CD14-positive monocyte (primary cell): ENCODE results near the gene SLC7A5. TPM values are rescaled to one million over a fixed set of nuclear protein-coding genes. Genes with fewer than 3 reads are reported as not detected.

Experiments
- DNase-seq, 3 donors: peaks; one replicate each; pipeline ENCODE4 v3.0.0-alpha.2; 2011 to 2022
- H2AFZ ChIP-seq: 2 replicates; pipeline ENCODE4 v1.6.0; 2012; ENCODE audit warnings: mild to moderate bottlenecking, low read depth, low read length, inconsistent platforms; ENCODE audit not compliant: insufficient read depth, poor library complexity, severe bottlenecking
- H3K27ac ChIP-seq, 2 donors: 1 replicate in 1 of 2; 2 replicates in 1 of 2; pipeline ENCODE4 v1.5.1; 2012 to 2013; ENCODE audit warnings: low read length in 2 of 2, control low read depth in 1 of 2, inconsistent platforms in 1 of 2, low read depth in 1 of 2, mild to moderate bottlenecking in 1 of 2
- H3K27me3 ChIP-seq, 2 donors: one replicate each; pipeline versions ENCODE4 v1.6.0 to v1.6.1; 2011 to 2013; ENCODE audit warnings: low read length in 2 of 2; ENCODE audit not compliant: control insufficient read depth in 2 of 2, insufficient read depth in 2 of 2
- H3K36me3 ChIP-seq, 2 donors: replicated peaks in 1 of 2; 1 replicate in 1 of 2; 2 replicates in 1 of 2; pipeline versions ENCODE4 v1.5.1 to v1.6.1; 2012 to 2013; ENCODE audit warnings: low read length in 2 of 2, control low read depth in 1 of 2, inconsistent platforms in 1 of 2, mild to moderate bottlenecking in 1 of 2; ENCODE audit not compliant: insufficient read depth in 2 of 2, control insufficient read depth in 1 of 2
- H3K4me1 ChIP-seq, 2 donors: 1 replicate in 1 of 2; 2 replicates in 1 of 2; pipeline versions ENCODE4 v1.5.1 to v1.6.1; 2012 to 2013; ENCODE audit warnings: low read length in 2 of 2, control low read depth in 1 of 2, inconsistent platforms in 1 of 2, mild to moderate bottlenecking in 1 of 2, moderate library complexity in 1 of 2; ENCODE audit not compliant: insufficient read depth in 2 of 2, control insufficient read depth in 1 of 2
- H3K4me2 ChIP-seq: replicated peaks from 2 replicates; pipeline ENCODE3; 2012; ENCODE audit warnings: low read length, moderate library complexity, mild to moderate bottlenecking; ENCODE audit not compliant: poor library complexity, severe bottlenecking; ENCODE audit errors: extremely low read depth
- H3K4me3 ChIP-seq, 3 experiments: fragments of 200-600 bp in 1 of 3; sonication (generic) in 1 of 3; replicated peaks in 1 of 3; 1 replicate in 2 of 3; 2 replicates in 1 of 3; pipeline ENCODE4 v1.5.1; 2011 to 2013; ENCODE audit warnings: low read length in 3 of 3, mild to moderate bottlenecking in 3 of 3, control low read depth in 2 of 3, low read depth in 2 of 3, inconsistent platforms in 1 of 3, moderate library complexity in 1 of 3
- H3K79me2 ChIP-seq: 2 replicates; pipeline ENCODE4 v1.6.0; 2012; ENCODE audit warnings: mild to moderate bottlenecking, control low read depth, inconsistent platforms, low read length, moderate library complexity; ENCODE audit not compliant: insufficient read depth
- H3K9ac ChIP-seq: 2 replicates; pipeline ENCODE4 v1.6.0; 2017; ENCODE audit warnings: low read length, mild to moderate bottlenecking; ENCODE audit not compliant: insufficient read depth, poor library complexity, severe bottlenecking
- H3K9me3 ChIP-seq, 2 donors: replicated peaks in 1 of 2; 1 replicate in 1 of 2; 2 replicates in 1 of 2; pipeline versions ENCODE4 v1.5.1 to v1.6.1; 2012 to 2013; ENCODE audit warnings: low read length in 2 of 2, control low read depth in 1 of 2; ENCODE audit not compliant: control insufficient read depth in 1 of 2, insufficient read depth in 1 of 2
- H4K20me1 ChIP-seq: 2 replicates; pipeline ENCODE4 v1.6.0; 2012; ENCODE audit warnings: mild to moderate bottlenecking, low read length, control low read depth, moderate library complexity; ENCODE audit not compliant: insufficient read depth
- H3K27ac Mint-ChIP-seq, 7 donors: one replicate each; pipeline ENCODE4 v1.8.0; 2020; ENCODE audit warnings: mild to moderate bottlenecking in 7 of 7, mixed read lengths in 7 of 7, moderate library complexity in 6 of 7, inconsistent platforms in 2 of 7
- H3K27me3 Mint-ChIP-seq, 3 donors: one replicate each; pipeline ENCODE4 v1.8.0; 2021 to 2022; ENCODE audit warnings: low read depth in 3 of 3, mild to moderate bottlenecking in 3 of 3, mixed read lengths in 3 of 3, moderate library complexity in 3 of 3, inconsistent platforms in 1 of 3
- H3K36me3 Mint-ChIP-seq, 2 donors: one replicate each; pipeline ENCODE4 v1.8.0; 2020; ENCODE audit warnings: mixed read lengths in 2 of 2, inconsistent platforms in 1 of 2, mild to moderate bottlenecking in 1 of 2
- H3K4me1 Mint-ChIP-seq: one replicate; pipeline ENCODE4 v1.8.0; 2020; ENCODE audit warnings: mild to moderate bottlenecking, mixed read lengths
- H3K4me3 Mint-ChIP-seq, 2 donors: one replicate each; pipeline ENCODE4 v1.8.0; 2020; ENCODE audit warnings: mild to moderate bottlenecking in 2 of 2, mixed read lengths in 2 of 2, moderate library complexity in 1 of 2
- H3K9me3 Mint-ChIP-seq, 7 donors: one replicate each; pipeline ENCODE4 v1.8.0; 2020 to 2022; ENCODE audit warnings: mixed read lengths in 7 of 7, mild to moderate bottlenecking in 6 of 7, moderate library complexity in 6 of 7, inconsistent platforms in 2 of 7
- CTCF ChIP-seq: fragments of 200-600 bp; IDR thresholded peaks from one replicate; pipeline ENCODE4 v1.8.0; 2022; ENCODE audit warnings: antibody characterized with exemption, mild to moderate bottlenecking
- WGBS: methylation state at CpG from one replicate; pipeline ENCODE4 v1.1.5; 2013; ENCODE audit warnings: missing lambda C conversion rate; ENCODE audit not compliant: insufficient coverage; 5-methylcytosine and 5-hydroxymethylcytosine counted together
- intact Hi-C, 2 donors: fragments of 100-400 bp; cut with micrococcal nuclease; formaldehyde crosslinking; loops; one replicate each; pipeline versions ENCODE4 v1.15.0 to v1.15.1; 2023
- polyA plus RNA-seq, 3 donors: library from polyadenylated mRNA; depleted of rRNA in 1 of 3; unstranded in 2 of 3; stranded (reverse) in 1 of 3; fragments of 300-500 nt in 2 of 3; fragments of >200 nt in 1 of 3; fragmentation: Illumina TruSeq in 2 of 3; gene quantifications; 1 replicate in 2 of 3; 2 replicates in 1 of 3; pipeline ENCODE4 v1.2.3, GENCODE V29; 2012 to 2021

The SLC7A5 gene
- polyA plus RNA-seq, 3 donors = 0.40 to 5.8 (median 1.1) TPM

GRCh38 chr16:87803385-87803784, 65.9 kb downstream of the SLC7A5 start:
- Mint-ChIP-seq H3K27ac (no peak overlapping the region), H3K9me3 (peaks cover 0 to 4% (median 0%) of the 10 kb centered on the region in 7 donors), H3K27me3 (peaks cover 0 to 9% (median 5%) of the 10 kb centered on the region in 3 donors), H3K4me3 (no peak overlapping the region), H3K36me3 (peaks cover 0 to 1% of the 10 kb centered on the region in 2 donors), H3K4me1 (peaks cover 26% of the 10 kb centered on the region)
- H3K4me2 ChIP-seq = no peak overlapping the region
- H3K9me3 ChIP-seq = no peaks in the 10 kb centered on the region
- no peak for DNase-seq
- H4K20me1 ChIP-seq = no peaks in the 10 kb centered on the region
- no peaks in the 10 kb centered on the region for H3K36me3 ChIP-seq
- no peak overlapping the region for H3K4me3 ChIP-seq
- 97% methylated on average over 5 of the region's 5 CpGs for WGBS
- no peak overlapping the region for H3K27ac ChIP-seq
- intact Hi-C loops = no loop called here
- no peaks in the 10 kb centered on the region for H3K79me2 ChIP-seq
- no peak for TF ChIP-seq CTCF
- H2AFZ ChIP-seq = no peak overlapping the region
- H3K4me1 ChIP-seq = peaks cover 16 to 22% of the 10 kb centered on the region in 2 donors
- no peak overlapping the region for H3K9ac ChIP-seq
- H3K27me3 ChIP-seq = no peaks in the 10 kb centered on the region

- H3K36me3 Mint-ChIP-seq = no peaks in the 10 kb centered on the region
- no peaks in the 10 kb centered on the region for H3K27me3 ChIP-seq
- no peak overlapping the region for H3K27ac ChIP-seq
- no peak overlapping the region for H3K9ac ChIP-seq
- intact Hi-C loops = no loop called here
- H3K4me3 ChIP-seq = no peak overlapping the region
- no peaks in the 10 kb centered on the region for H4K20me1 ChIP-seq
- H3K27ac Mint-ChIP-seq = no peak overlapping the region
- 41% methylated on average over 3 of the region's 8 CpGs for WGBS
- H3K36me3 ChIP-seq = no peaks in the 10 kb centered on the region
- H3K79me2 ChIP-seq = no peaks in the 10 kb centered on the region
- H3K27me3 Mint-ChIP-seq = peaks cover 0 to 9% (median 5%) of the 10 kb centered on the region in 3 donors
- H3K4me3 Mint-ChIP-seq = no peak overlapping the region
- peaks cover 16 to 22% of the 10 kb centered on the region in 2 donors for H3K4me1 ChIP-seq
- TF ChIP-seq CTCF = no peak
- H3K4me1 Mint-ChIP-seq = peaks cover 25% of the 10 kb centered on the region
- peaks cover 0 to 4% (median 0%) of the 10 kb centered on the region in 7 donors for H3K9me3 Mint-ChIP-seq
- no peak overlapping the region for H2AFZ ChIP-seq
- H3K4me2 ChIP-seq = no peak overlapping the region
- DNase-seq = no peak
- H3K9me3 ChIP-seq = no peaks in the 10 kb centered on the region
These were observed 66.6 kb downstream of the SLC7A5 start for GRCh38 chr16:87802670-87803069.
